IPS DF 4.7 (cell line): Measurements from ENCODE around the gene VKORC1L1.
"Not testable (repeated sequence)": the region's sequence is repeated elsewhere in the genome, so short reads cannot be mapped to it uniquely, and the experiment has no call there.

Experiments used
- DNase-seq: peaks from one replicate; pipeline ENCODE4 v3.0.0-alpha.2; 2013; ENCODE audit warnings: low spot score; ENCODE audit errors: extremely low read depth

Gene VKORC1L1

DNA sequence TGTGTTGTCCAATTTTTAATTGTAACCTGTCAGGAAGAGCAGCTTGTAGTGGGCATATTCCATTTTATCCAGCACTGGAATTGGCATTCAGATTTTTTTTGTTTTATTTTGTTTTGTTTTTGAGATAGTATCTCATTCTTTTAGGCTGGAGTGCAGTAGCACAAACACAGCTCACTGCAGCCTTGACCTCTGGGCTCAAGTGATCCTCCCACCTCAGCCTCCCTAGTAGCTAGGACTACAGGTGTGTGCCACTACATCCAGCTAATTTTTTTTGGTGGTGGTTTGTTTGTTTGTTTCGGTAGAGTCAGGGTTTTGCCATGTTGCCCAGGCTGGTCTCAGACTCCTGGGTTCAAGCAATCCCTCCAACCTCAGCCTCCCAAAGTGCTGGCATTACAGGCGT lies 64.4 kb downstream of the VKORC1L1 start:
- DNase-seq, result no peak

DNA sequence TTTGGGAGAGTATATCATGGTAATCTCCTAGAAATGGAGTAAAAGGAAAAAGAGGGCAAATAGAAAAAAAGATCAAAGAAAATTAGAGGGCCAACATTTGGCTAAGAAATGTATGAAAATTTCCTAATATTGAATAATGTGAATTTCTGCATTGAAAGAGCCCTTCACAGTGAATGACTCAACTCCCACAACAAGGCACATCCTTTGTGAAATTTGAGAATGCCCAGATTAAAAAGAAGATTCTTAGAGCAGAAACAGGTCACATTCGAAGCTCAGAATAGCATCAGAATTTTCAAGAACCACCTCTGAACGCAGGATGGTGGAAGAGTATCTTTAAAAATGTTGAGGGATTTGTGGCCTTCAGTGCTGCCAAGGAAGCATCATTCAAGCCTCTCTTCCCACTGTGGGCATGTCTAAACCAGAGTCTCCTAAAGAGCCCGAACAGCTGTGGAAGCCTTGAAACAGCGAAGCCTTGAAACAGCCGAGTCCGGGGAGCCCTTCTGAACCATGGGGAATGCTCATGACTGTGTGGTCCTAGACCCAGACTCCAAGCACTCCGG lies 65.5 kb downstream of the VKORC1L1 start:
- DNase-seq, result no peak

DNA sequence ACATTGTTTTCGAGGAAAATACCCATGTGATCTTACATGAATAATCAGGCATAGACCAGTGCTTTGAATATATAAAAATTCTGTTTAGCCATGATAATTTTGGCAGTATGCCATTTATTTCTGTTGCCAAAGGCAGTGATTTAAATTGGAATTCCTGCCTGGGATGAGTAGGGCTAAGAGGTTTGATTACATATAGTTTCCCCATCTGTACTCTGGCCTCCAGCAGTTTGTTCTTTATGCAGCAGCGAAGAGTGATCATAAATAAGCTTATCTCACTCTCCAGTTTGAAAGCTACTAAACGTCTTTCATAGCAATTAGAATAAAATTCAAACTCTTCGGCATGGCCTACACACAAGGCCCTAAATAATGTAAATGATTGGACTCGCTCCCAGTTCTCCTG lies 72.9 kb downstream of the VKORC1L1 start:
- DNase-seq, result not testable (repeated sequence)

DNA sequence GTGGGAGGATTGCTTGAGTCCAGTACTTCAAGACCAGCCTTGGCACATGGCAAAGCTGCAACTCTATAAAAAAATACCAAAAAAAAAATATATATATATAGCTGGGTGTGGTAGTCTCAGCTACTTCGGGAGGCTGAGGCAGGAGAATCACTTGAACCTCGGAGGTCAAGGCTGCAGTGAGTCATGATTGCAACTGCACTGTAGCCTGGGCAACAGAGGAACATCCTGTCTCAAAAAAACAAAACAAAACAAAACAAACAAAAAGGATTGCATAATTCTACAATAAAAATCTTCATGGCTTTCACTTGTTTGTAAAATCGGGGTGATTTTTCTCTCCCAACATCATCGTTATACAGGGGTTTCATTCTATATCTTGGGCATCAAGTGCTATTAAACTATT lies 74.0 kb downstream of the VKORC1L1 start:
- DNase-seq, result no peak

DNA sequence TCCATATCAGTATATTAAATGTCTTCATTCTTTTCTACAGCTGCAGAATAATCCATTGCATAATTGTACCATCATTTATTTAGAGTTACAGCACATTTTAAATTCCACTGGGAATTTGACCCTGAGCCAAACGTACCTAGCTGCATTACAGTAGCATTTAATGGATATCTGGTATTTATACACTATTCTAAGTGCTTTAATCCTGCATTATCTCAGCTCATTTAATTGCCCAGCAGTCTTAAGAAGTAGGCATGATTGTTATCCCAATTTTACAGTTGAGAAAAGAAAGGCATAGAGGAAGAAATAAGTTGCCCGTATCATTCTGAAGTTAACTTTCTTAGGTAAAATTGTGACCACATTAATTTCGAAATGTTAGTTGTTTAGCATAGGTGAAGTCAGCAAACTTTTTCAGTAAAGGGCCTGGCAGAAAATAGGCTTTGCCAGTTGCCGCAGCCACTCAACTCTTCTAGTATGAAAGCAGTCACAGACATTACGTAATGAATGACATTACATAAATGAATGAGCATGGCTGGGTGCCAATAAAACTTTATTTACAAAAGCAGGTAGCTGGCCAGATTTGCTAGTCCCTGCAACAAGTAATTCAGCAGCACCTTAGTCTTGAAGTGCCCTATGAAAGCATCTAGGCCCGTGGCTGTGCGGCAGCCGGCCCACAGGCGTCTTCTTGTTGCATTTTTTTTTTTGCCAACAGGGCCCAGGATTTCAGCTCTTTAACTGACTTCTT lies 79.1 kb downstream of the VKORC1L1 start:
- no peak for DNase-seq

DNA sequence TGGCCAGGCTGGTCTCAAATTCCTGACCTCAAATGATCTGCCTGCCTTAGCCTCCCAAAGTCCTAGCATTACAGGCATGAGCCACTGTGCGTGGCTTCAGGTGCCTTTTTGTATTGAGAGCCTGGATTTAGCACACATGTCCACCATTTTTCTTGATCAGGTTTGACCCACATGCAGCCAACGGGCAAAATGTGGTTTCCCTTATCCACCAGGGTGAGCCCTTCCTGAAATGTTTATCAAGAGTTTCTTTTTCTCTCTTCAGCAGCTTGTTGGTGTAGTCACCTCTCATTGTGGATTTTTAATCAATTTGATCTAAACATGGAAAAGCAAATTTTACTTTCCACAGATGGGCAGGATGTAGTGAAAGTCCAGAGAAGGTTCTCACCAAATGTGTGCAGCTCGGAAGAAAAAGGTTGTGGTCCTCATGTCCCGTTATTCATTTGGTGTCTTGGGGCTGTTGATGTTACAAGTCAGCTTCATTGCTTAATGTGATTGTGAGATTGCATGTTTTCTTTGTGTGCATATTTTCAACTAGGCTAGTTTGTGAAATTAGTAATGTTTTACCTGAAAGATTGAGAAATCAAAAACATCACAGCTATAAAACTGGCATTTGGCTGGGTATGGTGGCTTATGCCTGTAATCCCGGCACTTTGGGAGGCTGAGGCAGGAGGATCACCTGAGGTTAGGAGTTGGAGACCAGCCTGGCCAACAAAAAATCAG lies 80.3 kb downstream of the VKORC1L1 start:
- DNase-seq, result no peak

DNA sequence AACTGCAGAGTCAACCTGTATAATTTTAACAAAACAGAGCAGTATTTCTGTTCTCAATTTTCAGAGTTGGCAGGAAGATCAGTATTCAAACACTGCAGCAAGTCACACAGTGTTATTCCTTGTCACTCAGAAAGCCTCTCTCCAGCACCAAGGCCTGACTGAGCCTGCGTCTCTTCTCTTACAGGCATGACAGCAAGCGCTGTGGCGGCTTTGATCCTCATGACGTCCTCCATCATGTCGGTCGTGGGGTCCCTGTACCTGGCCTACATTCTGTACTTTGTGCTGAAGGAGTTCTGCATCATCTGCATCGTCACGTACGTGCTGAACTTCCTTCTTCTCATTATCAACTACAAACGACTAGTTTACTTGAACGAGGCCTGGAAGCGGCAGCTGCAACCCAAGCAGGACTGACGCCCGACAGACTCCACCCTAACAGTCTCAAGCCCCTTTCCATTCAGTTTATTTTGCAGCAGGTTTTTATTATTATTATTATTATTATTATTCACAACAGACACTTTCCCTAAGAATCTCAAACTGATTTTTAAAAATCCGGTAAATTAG lies 81.1 kb downstream of the VKORC1L1 start:
- DNase-seq, result no peak

DNA sequence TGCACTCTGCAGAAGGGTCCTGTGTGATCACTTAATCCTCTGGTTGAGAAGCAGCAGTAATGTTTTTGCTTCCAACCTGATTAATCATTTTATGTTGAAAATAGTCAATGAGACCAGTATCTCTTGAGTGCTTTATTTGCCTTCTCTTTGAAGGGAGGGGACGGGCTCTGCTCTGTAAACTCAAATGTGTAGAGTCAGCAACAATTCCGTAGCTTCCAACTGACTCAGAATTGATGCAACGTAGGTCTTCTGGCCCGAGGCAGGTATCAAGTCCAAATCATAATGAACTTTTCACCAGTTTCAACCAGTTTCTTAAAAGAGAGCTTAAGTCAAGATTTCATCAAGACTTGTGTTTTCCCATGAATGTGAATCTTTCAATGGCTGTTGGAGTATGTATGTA lies 82.8 kb downstream of the VKORC1L1 start:
- no peak for DNase-seq

DNA sequence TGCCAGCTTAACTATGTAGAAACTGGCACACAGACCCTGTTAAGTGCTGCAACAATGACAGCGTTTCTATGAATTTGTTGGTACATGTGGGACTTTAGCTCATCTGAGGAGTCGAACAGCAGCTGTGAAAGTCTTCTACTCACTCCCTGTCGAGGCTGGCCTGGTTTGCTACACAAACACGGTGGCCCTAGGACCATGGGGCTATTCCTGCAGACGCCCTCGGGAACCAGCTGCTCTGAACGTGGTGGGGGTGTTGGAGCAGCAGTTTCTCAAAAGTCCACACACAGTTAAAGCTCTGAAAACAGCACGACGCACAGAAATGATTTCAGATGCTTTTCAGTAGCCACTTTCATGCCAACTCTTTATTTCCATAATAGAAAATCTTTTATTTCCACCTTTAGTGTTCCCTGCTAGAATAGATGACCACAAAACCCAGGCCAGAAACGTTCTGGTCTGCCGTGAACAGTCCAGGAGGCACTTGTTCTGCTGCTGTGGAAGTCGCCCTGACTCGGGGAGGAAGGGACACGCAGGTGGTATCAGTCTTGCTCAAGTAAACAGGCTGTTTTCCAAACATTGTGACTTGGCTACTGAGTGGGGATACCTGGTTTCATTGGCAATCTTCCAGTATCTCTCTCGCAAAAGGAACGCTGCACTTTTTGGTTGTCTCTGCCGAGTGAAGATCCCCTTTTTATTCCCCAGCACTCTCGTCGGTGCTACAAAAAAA lies 87.6 kb downstream of the VKORC1L1 start:
- no peak for DNase-seq

DNA sequence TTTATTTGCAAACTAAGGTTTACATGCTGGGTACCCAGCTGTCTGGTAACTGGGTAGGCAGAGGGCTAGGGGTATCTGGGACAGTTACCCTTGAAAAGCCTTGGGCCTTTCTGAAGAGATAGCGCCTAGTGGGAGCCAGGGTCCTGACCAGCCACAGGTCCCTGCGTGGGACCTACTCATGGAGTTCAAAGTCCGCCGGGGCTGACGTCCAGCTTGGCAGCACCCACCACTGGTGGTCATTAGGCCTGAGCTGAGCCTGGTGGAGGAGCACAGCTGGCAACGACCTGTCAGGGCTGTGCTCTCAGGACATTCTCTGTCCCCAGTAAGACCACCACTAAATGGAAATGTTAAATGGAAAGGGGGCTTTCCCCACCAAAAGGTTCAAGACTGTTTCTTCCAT lies 89.2 kb downstream of the VKORC1L1 start:
- no peak for DNase-seq

DNA sequence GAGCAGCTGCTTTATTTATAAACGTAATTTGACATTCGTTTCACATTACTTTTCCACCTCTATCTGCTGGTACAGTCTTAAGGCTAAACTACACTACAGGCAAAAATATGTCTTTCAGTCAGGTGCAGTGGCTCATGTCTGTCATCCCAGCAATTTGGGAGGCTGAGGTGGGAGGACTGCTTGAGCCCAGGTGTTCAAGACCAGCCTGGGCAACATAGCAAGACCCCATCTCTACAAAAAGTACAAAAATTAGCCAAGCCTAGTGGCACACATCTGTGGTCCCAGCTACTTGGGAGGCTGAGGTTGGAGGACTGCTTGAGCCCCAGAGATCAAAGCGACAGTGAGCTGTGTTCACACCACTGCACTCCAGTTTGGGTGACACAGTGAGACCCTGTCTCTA lies 91.8 kb downstream of the VKORC1L1 start:
- not testable (repeated sequence) for DNase-seq

DNA sequence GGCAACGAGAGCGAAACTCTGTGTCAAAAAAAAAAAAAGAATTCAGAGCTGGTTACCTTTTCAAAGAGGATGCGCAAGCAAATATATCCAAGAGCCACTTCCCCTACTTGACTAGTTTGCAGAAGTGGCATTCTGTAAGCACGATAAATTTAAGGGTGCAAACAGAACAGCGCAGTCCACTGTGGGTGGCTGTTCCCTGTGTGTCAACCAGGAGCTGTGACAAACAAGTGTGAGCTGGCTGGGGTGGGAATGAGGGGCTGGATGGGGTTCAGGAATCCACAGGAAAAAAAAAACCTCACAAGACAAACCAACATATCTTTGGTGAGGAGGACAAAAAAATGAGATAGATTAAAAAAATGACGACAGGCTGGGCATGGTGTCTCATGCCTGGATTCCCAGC lies 93.3 kb downstream of the VKORC1L1 start:
- no peak for DNase-seq

DNA sequence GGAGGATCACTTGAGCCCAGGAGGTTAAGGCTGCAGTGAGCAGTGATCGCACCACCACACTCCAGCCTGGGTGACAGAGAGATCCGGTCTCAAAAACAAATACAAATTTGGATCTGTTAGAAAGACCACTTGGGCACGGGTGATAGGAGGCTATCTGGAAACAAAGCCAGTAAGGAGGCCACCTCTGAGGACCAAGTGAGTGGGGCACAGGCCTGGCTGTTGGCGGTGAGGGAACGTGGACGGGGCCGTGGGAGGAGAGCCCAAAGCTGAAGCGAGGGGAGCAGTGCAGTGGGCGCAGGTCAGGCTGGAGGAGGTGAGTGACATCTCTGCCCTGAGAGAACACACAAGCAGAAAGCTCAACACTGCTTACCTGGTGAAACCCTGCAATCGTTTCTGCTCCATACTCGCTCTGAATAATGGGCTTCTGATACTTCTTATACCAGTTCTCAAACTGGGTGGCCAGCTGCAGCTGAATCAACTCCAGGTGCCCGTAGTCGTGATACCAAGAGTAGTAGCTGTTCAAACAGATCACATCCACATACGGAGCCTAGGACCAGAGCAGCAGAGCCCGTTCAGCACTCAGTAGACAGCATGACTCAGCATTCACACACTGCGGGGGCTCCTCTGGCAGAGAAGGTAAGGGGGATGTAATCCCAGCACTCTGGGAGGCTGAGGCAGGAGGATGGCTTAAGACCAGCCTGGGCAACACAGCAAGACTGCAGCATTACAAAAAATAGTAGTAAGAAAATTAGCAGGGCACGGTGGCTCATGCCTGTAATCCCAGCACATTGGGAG lies 94.7 kb downstream of the VKORC1L1 start:
- DNase-seq, result no peak

DNA sequence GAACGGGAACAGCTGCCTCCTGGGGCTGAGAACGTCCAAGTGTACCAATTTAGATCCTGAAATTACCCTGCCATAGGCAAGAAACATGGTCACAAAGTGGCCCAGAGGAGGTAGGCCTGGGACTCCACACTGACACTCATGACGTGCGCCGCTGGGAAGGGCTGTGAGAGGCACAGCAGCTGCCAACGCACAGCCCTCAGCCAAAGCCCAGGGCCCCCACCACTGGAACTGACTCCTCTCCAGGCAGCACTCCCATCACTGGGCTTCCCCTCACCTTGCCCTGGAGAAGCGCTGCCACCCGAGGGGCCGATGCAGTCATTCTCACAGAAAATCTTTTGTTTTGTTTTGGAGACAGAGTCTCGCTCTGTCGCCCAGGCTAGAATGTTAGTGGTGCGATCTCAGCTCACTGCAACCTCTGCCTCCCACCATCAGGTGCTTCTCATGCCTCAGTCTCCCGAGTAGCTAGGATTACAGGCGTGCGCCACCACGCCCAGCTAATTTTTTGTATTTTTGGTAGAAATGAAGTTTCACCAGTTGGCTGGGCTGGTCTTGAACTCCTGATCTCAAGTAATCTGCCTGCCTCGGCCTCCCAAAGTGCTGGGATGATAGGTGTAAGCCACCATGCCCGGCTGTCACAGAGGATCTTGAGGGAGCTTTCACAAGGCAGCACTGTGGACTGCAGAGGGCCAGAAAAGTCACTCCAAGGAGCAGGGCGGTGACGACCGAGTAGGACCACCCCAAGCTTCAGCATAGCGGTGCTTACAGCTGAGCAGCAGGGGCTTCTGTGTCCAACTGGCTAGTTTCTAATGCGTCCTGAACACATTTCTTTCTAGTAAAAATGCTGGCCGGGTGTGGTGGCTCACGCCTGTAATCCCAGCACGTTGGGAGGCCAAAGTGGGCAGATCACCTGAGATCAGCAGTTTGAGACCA lies 95.6 kb downstream of the VKORC1L1 start:
- DNase-seq, result no peak

DNA sequence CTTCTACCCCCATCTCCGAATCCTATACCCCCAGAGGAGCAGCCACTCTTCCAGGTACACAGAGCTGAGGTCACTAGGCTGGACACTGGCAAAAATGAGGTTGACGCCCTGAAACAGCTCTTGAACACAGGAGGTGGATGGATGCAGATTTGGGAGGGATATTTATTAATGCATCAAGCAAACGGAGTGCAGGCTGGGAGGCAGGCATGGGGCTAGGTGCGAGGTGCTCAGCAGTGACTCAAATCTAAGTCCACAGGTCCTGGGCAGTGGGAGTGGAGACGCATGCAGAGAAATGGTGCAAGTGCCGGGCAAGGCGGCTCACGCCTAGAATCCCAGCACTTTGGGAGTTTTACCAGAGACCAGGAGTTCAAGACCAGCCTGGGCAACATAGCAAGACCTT lies 98.1 kb downstream of the VKORC1L1 start:
- no peak for DNase-seq

DNA sequence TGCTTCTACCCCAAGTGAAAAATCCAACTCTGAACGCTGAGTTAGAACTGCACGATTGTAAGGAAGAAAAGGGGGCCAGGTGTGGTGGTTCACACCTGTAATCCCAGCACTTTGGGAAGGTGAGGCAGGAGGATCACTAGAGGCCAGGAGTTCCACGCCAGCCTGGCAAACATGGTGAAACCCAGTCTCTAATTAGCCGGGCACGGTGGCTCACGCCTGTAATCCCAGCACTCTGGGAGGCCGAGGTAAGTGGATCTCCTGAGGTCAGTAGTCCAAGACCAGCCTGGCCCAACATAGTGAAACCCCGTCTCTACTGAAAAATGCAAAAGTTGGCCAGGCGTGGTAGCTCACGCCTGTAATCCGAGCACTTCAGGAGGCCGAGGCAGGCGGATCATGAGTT lies 100.1 kb downstream of the VKORC1L1 start:
- DNase-seq, result no peak

DNA sequence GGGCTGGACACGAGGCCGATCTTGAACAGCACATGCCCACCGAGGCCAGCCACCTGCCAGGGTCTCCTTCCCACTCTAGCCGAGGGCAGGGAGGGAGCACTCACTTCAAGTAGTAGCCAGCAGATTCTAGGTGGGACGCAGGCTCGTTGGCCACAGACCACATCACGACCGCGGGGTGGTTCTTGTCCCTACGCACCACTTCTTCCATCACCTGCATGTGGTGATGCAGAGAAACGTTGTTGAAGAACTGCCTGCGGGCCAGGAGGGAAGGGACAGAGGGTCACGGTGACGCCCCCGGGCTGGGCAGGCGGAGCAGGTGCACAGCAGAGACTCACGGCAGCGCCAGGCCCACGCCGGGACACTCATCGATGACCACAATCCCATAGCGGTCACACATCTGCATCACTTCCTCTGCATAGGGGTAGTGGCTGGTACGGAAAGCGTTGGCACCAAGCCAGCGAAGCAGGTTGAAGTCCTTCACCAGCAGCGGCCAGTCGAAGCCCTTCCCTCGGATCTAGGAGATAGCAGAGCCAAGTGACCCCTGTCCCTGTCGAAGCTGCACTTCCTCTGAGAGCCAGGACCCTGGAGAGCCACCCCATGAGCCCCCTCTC lies 101.4 kb downstream of the VKORC1L1 start:
- no peak for DNase-seq

DNA sequence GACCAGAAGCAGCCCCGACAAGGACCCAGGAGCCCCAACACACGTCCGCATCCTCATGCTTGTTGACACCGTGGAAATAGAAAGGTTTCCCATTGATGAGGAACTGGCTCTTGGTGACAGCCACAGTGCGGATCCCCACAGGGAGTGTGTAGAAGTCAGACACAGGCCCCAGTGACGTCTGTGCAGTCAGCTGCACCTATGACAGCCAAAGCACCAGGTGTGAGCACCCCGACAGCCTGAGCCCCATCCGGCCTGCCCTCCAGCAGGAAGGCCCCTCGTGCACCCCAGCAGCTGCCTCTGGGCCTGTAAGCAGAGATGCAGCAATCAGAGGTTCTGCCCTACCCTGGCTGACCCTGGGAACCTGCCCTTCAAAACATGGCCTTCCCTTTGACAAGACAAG lies 102.0 kb downstream of the VKORC1L1 start:
- no peak for DNase-seq

DNA sequence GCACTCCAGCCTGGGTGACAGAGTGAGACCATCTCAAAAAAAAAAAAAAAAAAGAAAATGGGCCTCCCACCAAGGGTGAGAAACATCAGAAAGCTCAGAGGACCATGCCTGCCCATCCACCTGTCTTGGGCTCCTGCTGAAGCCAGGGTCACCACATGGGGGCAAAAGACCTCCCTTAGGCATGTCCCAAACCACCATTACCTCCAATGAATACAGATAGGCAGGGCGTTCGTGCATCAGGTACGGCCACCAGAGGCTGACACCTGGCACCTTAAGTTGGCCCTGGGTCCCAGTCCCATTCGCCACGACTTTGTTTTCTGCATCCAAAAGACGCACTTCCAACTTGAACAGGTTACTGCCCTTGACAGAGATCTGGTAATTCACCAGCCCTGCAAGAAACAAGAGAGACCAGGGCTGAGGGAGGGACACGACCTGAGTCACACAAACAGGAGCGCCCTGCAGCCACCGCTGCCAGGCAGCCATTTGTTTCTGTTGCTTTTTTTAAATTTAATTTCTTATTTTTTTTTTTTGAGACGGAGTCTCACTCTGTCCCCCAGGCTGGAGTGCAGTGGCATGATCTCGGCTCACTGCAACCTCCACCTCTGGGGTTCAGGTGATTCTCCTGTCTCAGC lies 103.1 kb downstream of the VKORC1L1 start:
- DNase-seq, result no peak
